NCI-H128 (cell line): Measurements from ENCODE around the gene PCDH17.

Source experiments
- DNase-seq: peaks from one replicate; lab custom pipeline; 2025; ENCODE audit not compliant: unreplicated experiment; lab: John Stamatoyannopoulos, UW

Gene PCDH17

DNA sequence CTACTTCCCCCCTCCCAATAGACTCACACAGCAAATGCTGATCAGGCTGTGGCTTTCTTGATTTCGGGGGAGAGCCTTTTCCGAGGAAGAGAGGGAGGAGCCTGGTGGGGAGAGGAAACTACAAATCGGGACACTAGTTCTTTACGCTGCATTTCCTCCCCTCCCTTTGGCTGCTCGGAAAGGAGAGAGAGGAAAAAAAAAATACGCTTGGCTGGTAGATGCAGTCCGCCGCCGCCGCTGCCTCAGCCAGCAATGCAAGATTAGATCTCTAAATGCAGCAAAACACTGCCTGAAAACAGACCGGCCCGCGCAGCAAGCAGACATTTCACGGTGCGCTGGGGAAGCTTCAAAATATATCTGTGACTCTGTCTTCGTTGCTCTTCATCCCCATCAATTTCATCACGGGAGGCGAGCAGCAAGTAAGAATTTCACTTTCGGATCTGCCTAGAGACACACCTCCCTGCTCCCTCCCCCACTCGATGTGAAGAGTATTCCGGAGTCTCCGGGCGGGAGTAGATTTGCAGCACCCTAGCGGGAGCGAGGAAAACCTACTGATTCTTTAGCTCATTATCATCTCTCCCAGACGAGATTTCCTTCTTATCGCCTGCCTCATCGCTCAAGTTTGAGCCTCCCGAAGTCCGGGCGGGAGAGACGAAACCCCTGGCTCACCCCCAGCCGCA, at the start of gene PCDH17:
PCDH17 (plus strand) TSS at position 149 of the 680 bp plus-strand sequence. CDS start 803 bp downstream, outside the sequence.
- no peak for DNase-seq

DNA sequence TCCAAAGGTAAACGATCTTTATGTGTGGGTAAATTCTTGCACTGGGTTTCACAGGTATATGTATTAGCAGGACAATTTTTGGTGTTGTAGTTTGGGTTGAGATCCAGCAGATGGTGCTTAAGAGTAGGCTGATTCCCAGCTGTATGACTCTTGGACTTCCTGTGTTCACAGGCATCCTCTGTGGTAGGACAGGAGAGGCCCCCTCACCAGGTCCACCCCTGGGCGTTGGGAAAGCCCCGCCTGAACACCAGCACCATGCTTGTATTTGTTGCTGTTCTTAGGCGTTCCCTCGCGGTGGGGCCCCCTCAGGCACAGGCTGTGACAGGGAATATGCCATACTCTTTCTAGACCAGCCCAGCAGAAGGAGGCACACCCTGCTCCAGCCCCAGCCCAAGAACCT, 49.5 kb upstream of the PCDH17 start:
- no peak for DNase-seq

DNA sequence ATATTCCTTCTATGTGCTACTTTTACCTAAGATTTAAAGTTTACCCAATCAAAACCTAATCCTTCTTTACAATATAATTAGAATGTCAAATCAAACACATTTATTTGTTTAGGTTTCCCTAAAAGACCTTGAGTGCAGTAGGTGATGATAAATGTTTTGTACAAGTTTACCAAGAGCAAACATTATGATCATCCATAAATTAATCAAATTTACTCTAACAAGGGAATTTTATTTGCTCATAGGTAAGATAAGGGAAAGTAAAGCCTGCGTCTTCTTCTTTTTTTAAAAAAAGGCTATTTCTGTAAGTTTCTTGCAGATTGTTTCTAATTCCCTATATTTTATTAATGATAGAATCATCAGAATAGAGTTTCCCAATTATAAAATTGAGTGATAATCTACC, 48.0 kb upstream of the PCDH17 start:
- DNase-seq: no peak

DNA sequence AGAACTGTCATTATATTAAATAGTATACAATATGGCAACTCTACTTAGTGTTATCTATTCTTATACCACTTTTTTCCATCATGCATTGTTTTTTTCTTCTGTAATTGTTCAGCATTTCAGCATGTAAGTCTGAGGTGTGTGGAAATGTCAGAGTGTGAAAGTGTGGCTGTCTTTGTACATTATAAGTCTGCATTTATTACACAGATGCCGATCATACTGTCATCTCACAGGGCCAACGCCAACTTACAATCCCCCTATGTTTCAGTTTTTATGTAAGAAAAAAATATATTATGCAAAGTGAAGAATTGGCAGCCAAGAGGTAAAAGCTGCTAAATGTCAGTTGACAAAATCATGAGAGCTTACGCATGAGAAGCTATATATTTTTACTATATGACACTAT, 42.9 kb upstream of the PCDH17 start:
- no peak for DNase-seq

DNA sequence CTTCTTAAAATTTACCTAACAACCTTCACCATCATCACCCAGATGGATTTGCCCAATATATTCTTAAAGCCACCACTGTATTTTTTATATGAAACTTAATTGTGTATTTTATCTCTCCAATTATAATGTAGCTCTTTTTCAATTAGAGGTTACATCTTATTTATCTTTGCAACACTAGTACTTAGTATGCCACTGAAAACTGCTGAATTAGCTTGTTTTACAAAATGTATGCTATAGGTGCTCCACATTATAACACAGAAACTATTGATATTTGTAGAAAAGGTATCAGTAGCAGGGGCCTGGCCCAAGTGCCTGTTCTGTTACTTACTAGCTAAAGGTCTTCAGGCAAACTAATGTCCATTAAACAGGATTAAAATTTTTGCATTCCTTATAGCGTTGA, 35.8 kb upstream of the PCDH17 start:
- no peak for DNase-seq

DNA sequence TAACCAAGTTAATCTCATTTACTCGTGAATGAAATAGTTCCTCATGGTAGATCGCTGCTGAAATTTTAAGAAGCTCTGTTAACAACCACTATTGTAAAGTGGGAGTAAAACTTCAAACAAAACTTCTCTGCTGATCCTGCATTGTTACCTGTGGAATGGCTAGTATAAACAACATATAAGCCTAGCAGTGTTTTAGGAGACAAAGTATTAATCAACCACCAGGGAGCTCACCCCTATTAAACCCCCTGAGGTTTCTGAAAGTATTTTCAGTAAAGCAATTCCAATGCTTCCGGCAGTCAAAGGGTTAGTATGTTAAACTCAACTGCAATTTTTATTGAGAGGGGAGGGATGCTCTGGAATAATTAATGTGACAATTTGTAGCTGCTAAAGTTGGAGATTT, 30.0 kb upstream of the PCDH17 start:
- DNase-seq: no peak

GRCh38 chr13:57604442-57604841, 27.1 kb upstream of the PCDH17 start:
- DNase-seq: no peak

DNA sequence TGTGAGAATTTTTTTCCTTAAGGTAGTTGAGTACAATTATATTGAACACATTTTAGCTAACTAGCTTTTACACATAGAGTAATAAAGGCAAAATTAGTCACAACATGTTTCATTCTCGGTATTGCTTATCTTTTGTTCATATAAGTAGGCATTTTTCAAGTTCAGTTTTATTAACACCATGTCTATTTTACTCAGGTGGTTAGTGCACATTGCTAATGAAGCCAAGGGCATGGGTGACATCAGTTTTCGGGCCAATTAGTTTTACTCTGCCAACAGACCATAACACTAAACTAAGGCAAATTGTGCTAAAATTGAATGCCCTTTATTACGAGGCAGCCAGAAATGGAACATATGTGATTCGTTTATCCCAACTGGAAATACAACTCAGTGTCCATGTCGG, 19.6 kb upstream of the PCDH17 start:
- no peak for DNase-seq

GRCh38 chr13:57612568-57612967, 19.0 kb upstream of the PCDH17 start:
- DNase-seq: no peak

DNA sequence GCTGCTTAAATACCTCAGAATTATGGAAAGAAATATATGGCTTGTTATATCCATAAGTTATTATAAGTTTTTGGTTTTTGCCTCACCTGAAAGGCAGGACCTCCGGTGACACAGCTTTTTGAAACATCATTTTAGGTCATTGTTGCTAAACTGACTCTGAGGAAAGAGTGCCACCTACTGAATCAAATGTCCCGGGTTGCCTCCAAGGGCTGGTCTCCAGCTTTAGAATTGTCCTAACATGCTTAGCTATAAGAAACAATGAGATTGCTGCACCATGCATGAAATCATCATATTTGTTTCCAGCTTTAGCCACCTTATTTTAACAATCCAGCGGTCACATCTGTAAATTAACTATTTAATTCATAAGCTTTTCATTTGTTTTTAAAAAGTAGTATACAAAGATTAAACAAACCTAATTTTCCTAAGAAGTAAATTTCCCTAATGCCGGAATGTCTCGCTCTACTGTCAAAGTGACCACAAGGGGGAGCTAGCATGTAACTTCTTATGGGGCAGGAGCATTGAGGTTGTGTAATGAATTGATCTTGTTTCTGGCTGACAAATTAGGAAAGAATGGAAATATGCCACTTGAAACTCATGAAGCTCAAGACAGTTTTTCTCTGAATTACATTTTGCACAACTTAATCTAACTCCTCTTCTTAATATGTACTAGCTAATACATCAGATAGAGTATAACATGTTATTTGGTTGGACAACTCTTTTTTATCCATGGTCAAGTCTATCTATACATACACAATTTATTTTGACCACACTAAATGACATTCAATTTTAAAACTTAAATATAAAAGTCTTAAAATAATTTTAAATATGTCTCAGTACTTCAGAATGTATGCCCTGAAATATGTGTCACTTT, 6.7 kb upstream of the PCDH17 start:
- no peak for DNase-seq

DNA sequence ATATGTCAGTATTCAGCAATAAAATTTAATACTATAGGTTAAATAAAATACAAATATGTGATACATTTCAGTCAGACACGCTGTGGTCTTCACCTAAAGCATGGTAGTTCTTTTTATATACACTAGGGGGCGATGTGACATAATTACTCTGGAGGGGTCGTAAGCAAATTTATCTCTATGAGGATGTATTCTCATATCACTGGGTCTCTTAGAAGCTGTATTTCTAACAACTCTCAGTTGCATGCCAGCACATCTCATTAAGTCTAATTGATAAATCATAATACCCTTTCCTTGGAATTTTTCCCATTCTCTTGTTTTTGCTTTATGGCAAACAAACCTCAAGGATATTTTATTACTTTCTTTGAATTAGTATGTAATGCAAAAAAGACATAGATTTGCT, 3.9 kb upstream of the PCDH17 start:
- no peak for DNase-seq

GRCh38 chr13:57629391-57629804, 2.1 kb upstream of the PCDH17 start:
- DNase-seq: no peak

DNA sequence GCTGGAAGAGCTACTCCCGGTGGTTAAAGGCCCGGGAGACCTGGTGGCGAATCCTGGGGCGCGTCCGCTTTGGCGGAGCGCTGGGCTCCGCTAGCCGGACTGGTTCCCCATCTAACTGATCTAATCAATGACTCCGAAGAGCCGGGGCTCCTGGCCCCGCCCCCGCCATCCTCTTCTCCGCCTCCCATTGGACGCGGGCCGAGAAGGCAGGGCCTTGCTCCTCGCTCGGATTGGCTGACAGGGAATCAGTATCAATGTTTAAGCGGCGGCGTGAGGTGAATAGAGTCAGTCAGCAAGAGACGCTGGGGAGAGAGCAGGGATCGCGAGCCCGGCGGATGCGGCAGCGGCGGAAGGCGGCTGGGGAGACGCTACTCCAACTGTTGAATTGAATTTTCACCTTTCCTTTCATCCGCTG, 1.7 kb upstream of the PCDH17 start:
- no peak for DNase-seq

GRCh38 chr13:57630661-57631595, 616 bp upstream of the PCDH17 start:
- DNase-seq: no peak

DNA sequence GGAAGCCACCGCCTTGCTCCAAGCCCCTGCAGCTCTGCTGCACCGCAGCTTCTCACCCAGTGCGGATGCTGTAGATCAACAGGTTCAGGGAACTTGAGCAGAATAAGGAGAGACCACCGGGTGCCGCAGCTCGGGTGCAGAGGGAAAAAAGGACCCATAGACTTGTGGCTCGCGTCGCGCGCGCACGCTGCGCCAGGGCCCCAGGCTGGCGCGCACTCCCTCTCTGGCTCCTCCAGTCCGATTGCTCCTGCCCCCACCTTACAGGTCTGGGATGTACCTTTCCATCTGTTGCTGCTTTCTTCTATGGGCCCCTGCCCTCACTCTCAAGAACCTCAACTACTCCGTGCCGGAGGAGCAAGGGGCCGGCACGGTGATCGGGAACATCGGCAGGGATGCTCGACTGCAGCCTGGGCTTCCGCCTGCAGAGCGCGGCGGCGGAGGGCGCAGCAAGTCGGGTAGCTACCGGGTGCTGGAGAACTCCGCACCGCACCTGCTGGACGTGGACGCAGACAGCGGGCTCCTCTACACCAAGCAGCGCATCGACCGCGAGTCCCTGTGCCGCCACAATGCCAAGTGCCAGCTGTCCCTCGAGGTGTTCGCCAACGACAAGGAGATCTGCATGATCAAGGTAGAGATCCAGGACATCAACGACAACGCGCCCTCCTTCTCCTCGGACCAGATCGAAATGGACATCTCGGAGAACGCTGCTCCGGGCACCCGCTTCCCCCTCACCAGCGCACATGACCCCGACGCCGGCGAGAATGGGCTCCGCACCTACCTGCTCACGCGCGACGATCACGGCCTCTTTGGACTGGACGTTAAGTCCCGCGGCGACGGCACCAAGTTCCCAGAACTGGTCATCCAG, 964 bp downstream of the PCDH17 start:
- DNase-seq: no peak

DNA sequence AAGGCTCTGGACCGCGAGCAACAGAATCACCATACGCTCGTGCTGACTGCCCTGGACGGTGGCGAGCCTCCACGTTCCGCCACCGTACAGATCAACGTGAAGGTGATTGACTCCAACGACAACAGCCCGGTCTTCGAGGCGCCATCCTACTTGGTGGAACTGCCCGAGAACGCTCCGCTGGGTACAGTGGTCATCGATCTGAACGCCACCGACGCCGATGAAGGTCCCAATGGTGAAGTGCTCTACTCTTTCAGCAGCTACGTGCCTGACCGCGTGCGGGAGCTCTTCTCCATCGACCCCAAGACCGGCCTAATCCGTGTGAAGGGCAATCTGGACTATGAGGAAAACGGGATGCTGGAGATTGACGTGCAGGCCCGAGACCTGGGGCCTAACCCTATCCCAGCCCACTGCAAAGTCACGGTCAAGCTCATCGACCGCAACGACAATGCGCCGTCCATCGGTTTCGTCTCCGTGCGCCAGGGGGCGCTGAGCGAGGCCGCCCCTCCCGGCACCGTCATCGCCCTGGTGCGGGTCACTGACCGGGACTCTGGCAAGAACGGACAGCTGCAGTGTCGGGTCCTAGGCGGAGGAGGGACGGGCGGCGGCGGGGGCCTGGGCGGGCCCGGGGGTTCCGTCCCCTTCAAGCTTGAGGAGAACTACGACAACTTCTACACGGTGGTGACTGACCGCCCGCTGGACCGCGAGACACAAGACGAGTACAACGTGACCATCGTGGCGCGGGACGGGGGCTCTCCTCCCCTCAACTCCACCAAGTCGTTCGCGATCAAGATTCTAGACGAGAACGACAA, 1.8 kb downstream of the PCDH17 start:
- DNase-seq: no peak

- no peak for DNase-seq
These were observed 2.6 kb downstream of the PCDH17 start for GRCh38 chr13:57633950-57634838.

DNA sequence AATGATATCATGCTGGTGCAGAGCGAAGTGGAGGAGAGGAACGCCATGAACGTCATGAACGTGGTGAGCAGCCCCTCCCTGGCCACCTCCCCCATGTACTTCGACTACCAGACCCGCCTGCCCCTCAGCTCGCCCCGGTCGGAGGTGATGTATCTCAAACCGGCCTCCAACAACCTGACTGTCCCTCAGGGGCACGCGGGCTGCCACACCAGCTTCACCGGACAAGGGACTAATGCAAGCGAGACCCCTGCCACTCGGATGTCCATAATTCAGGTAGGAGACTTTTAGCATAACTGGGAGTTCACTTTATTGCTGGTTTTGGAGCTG, 3.3 kb downstream of the PCDH17 start:
- DNase-seq: no peak
